Mesendoderm (in vitro differentiated cells): ENCODE measurements around the gene SLC2A4. TPM values are rescaled to one million over a fixed set of nuclear protein-coding genes. Genes with fewer than 3 reads are reported as not detected.
A peak's percentile ranks its signal among the peaks of the same experiment; 100 is the strongest.

Experiments
- DNase-seq: peaks from one replicate; pipeline ENCODE4 v3.0.0; 2013
- H2AK5ac ChIP-seq: 2 replicates; pipeline ENCODE4 v1.6.1; 2013; ENCODE audit warnings: low read length, inconsistent platforms
- H2BK120ac ChIP-seq: 2 replicates; pipeline ENCODE4 v1.6.1; 2013; ENCODE audit warnings: low read depth, mild to moderate bottlenecking, low read length, moderate library complexity, mixed read lengths
- H2BK15ac ChIP-seq: replicated peaks from 2 replicates; pipeline ENCODE4 v1.6.1; 2013; ENCODE audit warnings: low read depth, mild to moderate bottlenecking, moderate library complexity
- H2BK5ac ChIP-seq: 2 replicates; pipeline ENCODE4 v1.6.1; 2013; ENCODE audit warnings: low read length, inconsistent platforms
- H3K18ac ChIP-seq: 2 replicates; pipeline ENCODE4 v1.6.1; 2013; ENCODE audit warnings: mild to moderate bottlenecking, low read length, mixed read lengths
- H3K23ac ChIP-seq: one replicate; pipeline ENCODE4 v1.6.1; 2013; ENCODE audit warnings: low read length
- H3K27ac ChIP-seq: 2 replicates; pipeline ENCODE4 v1.5.1; 2013; ENCODE audit warnings: low read depth, mild to moderate bottlenecking, inconsistent platforms, low read length, moderate library complexity
- H3K27me3 ChIP-seq: 2 replicates; pipeline ENCODE4 v1.6.1; 2013; ENCODE audit warnings: low read length, control low read depth, mild to moderate bottlenecking, inconsistent platforms; ENCODE audit not compliant: insufficient read depth, poor library complexity
- H3K36me3 ChIP-seq: 2 replicates; pipeline ENCODE4 v1.6.1; 2013; ENCODE audit warnings: low read length, inconsistent platforms; ENCODE audit not compliant: control insufficient read depth, insufficient read depth
- H3K4ac ChIP-seq: one replicate; pipeline ENCODE4 v1.6.1; 2013; ENCODE audit warnings: low read depth, mild to moderate bottlenecking, low read length, moderate library complexity
- H3K4me1 ChIP-seq: 2 replicates; pipeline ENCODE4 v1.6.1; 2013; ENCODE audit warnings: low read depth, low read length, inconsistent platforms; ENCODE audit not compliant: control insufficient read depth
- H3K4me2 ChIP-seq: 2 replicates; pipeline ENCODE4 v1.6.1; 2013; ENCODE audit warnings: low read length
- H3K4me3 ChIP-seq: 2 replicates; pipeline ENCODE4 v1.5.1; 2013; ENCODE audit warnings: mild to moderate bottlenecking, low read length
- H3K56ac ChIP-seq: one replicate; pipeline ENCODE4 v1.6.1; 2013; ENCODE audit warnings: low read length
- H3K79me1 ChIP-seq: 2 replicates; pipeline ENCODE4 v1.6.1; 2013; ENCODE audit warnings: low read length, inconsistent platforms
- H3K79me2 ChIP-seq: 2 replicates; pipeline ENCODE4 v1.6.1; 2013; ENCODE audit warnings: mild to moderate bottlenecking, low read length; ENCODE audit not compliant: control insufficient read depth, insufficient read depth
- H3K9ac ChIP-seq: 2 replicates; pipeline ENCODE4 v1.6.1; 2013; ENCODE audit warnings: low read length, inconsistent platforms
- H4K5ac ChIP-seq: one replicate; pipeline ENCODE4 v1.6.1; 2013; ENCODE audit warnings: low read length
- H4K8ac ChIP-seq: one replicate; pipeline ENCODE4 v1.6.1; 2013; ENCODE audit warnings: low read depth, mild to moderate bottlenecking, control low read depth, low read length, moderate library complexity
- WGBS: extraction: QIAGEN DNeasy Blood & Tissue Kit; methylation state at CpG from one replicate; pipeline ENCODE4 v1.1.7; 2013; ENCODE audit warnings: low lambda C conversion rate, missing lambda C conversion rate; ENCODE audit not compliant: insufficient coverage; ENCODE audit errors: extremely low coverage; 5-methylcytosine and 5-hydroxymethylcytosine counted together
- polyA plus RNA-seq, 2 experiments: library from polyadenylated mRNA; stranded (reverse); fragments of 200-250 nt; gene quantifications; one replicate each; pipeline ENCODE4 v1.2.3, GENCODE V29; 2013

SLC2A4 gene
- 1.0 TPM for polyA plus RNA-seq (2013, experiment 1 of 2)
- 1.0 TPM for polyA plus RNA-seq (2013, experiment 2 of 2)

DNA sequence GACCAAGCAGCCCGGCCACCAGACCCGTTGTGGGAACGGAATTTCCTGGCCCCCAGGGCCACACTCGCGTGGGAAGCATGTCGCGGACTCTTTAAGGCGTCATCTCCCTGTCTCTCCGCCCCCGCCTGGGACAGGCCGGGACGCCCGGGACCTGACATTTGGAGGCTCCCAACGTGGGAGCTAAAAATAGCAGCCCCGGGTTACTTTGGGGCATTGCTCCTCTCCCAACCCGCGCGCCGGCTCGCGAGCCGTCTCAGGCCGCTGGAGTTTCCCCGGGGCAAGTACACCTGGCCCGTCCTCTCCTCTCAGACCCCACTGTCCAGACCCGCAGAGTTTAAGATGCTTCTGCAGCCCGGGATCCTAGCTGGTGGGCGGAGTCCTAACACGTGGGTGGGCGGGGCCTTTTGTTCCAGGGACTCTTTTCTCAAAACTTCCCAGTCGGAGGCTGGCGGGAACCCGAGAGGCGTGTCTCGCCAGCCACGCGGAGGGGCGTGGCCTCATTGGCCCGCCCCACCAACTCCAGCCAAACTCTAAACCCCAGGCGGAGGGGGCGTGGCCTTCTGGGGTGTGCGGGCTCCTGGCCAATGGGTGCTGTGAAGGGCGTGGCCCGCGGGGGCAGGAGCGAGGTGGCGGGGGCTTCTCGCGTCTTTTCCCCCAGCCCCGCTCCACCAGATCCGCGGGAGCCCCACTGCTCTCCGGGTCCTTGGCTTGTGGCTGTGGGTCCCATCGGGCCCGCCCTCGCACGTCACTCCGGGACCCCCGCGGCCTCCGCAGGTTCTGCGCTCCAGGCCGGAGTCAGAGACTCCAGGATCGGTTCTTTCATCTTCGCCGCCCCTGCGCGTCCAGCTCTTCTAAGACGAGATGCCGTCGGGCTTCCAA is at the start of gene SLC2A4:
SLC2A4 (plus strand) TSS at position 645 of the 879 bp plus-strand sequence; CDS start at position 862, 217 bp downstream.
- peak; percentile 99 for DNase-seq
- no CpG with 5 or more reads among the region's 71 CpGs for WGBS
- Histone ChIP-seq H4K5ac (no peak within 1 kb of the TSS), H3K27ac (no peak within 1 kb of the TSS), H2BK120ac (no peak within 1 kb of the TSS), H3K4me2 (peak within 1 kb of the TSS; percentile 70), H2BK15ac (no peak within 1 kb of the TSS), H3K79me1 (no peaks in the 10 kb centered on the region), H2AK5ac (no peak within 1 kb of the TSS), H3K18ac (no peak within 1 kb of the TSS), H3K4me1 (no peaks in the 10 kb centered on the region), H3K36me3 (no peaks in the 10 kb centered on the region), H3K9ac (peak within 1 kb of the TSS; percentile 61), H3K23ac (no peak within 1 kb of the TSS), H2BK5ac (no peak within 1 kb of the TSS), H3K4ac (no peak within 1 kb of the TSS), H3K79me2 (no peaks in the 10 kb centered on the region), H3K4me3 (peak within 1 kb of the TSS; percentile 46), H3K56ac (peak within 1 kb of the TSS; percentile 67), H4K8ac (no peak within 1 kb of the TSS), H3K27me3 (no peaks in the 10 kb centered on the region)

GRCh38 chr17:7232114-7232513 is 49.4 kb upstream of the SLC2A4 start:
- Histone ChIP-seq H2AK5ac (no peak overlapping the region), H3K4me1 (peaks cover 7% of the 10 kb centered on the region), H3K27ac (no peak overlapping the region), H3K79me2 (peaks cover 38% of the 10 kb centered on the region), H4K8ac (no peak overlapping the region), H2BK120ac (no peak overlapping the region), H4K5ac (no peak overlapping the region), H3K79me1 (peaks cover 25% of the 10 kb centered on the region), H2BK5ac (no peak overlapping the region), H3K36me3 (peaks cover 22% of the 10 kb centered on the region), H3K18ac (no peak overlapping the region), H3K9ac (peak overlapping the region; percentile 17), H3K4me3 (no peak overlapping the region), H3K27me3 (no peaks in the 10 kb centered on the region), H3K23ac (no peak overlapping the region), H3K4ac (no peak overlapping the region), H3K4me2 (peak overlapping the region; percentile 6), H2BK15ac (no peak overlapping the region), H3K56ac (peak overlapping the region; percentile 17)
- WGBS = no CpG with 5 or more reads among the region's 5 CpGs
- no peak for DNase-seq

- Histone ChIP-seq H4K5ac (no peak overlapping the region), H3K4me1 (peaks cover 10% of the 10 kb centered on the region), H3K4me2 (peak overlapping the region; percentile 70), H3K79me1 (peaks cover 23% of the 10 kb centered on the region), H2AK5ac (no peak overlapping the region), H3K36me3 (peaks cover 17% of the 10 kb centered on the region), H3K56ac (peak overlapping the region; percentile 96), H2BK120ac (no peak overlapping the region), H4K8ac (no peak overlapping the region), H3K27ac (peak overlapping the region; percentile 77), H3K79me2 (peaks cover 46% of the 10 kb centered on the region), H3K23ac (no peak overlapping the region), H3K18ac (peak overlapping the region; percentile 62), H3K9ac (peak overlapping the region; percentile 89), H2BK15ac (no peak overlapping the region), H3K4me3 (peak overlapping the region; percentile 88), H3K27me3 (no peaks in the 10 kb centered on the region), H2BK5ac (no peak overlapping the region), H3K4ac (peak overlapping the region; percentile 82)
- WGBS = no CpG with 5 or more reads among the region's 9 CpGs
- no peak for DNase-seq
Observed at GRCh38 chr17:7233701-7234082, 47.8 kb upstream of the SLC2A4 start.

- Histone ChIP-seq H3K36me3 (peaks cover 14% of the 10 kb centered on the region), H2AK5ac (no peak within 1 kb of the TSS), H3K27ac (peak within 1 kb of the TSS; percentile 77), H3K56ac (peak within 1 kb of the TSS; percentile 96), H2BK15ac (no peak within 1 kb of the TSS), H3K79me2 (peaks cover 52% of the 10 kb centered on the region), H4K8ac (no peak within 1 kb of the TSS), H2BK120ac (no peak within 1 kb of the TSS), H3K79me1 (peaks cover 23% of the 10 kb centered on the region), H3K4ac (peak within 1 kb of the TSS; percentile 82), H3K27me3 (no peaks in the 10 kb centered on the region), H3K4me1 (peaks cover 10% of the 10 kb centered on the region), H3K9ac (peak within 1 kb of the TSS; percentile 89), H3K4me3 (peak within 1 kb of the TSS; percentile 88), H3K23ac (no peak within 1 kb of the TSS), H3K4me2 (peak within 1 kb of the TSS; percentile 70), H2BK5ac (peak within 1 kb of the TSS; percentile 47), H3K18ac (peak within 1 kb of the TSS; percentile 62), H4K5ac (no peak within 1 kb of the TSS)
- peak; percentile 97 for DNase-seq
- no CpG with 5 or more reads among the region's 72 CpGs for WGBS
Observed at GRCh38 chr17:7234083-7234951, 47.2 kb upstream of the SLC2A4 start, which contains the start of gene DVL2. Gene DVL2 (minus strand): TSS chr17:7234517. CDS start chr17:7234262, 255 bp downstream.

DNA sequence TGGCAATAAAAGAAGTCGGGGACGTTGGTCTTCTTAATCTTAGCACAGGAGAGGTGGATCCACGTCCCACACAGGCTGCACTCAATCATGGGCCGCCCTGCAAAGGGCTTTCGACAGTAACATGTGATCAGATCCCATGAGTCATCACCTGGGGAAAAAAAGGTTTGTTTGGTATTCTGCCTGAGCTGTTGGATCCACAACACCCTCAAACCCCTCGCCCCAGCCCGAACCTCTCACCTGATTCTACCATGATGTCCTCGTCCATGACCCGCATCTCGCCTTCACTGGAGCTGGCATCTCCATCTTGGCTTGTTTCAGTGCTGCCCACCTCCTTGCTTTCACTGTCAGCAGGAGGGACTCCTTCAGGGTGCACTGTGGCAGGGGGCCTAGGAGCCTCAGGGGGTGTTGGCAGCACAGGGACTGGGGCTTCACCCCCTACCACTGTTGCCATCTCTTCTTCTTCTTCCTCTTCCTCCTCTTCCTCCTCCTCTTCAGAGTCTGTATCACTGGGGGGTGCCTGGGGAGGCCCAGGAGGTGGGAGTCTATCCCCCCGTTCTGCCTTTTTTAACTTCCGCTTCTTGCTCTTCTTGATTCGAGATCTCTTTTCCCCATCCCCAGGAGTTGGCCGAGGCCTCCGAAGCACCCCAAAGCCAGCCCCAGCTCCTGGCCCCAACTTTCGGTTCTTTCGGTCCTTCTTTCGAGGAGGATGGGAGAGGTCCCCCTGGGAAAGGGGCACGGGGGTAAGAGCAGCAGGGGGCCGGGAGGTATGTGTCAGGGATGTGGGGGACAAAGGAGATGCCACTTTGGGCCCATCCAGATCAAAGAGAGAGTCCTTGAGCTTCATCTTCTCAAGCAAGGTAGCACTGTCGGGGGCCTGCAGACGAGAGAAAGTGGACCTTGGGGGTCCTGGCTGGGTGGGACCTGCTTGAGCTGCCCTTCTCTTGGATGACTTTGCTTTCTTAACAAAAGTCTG is 45.5 kb upstream of the SLC2A4 start:
- Histone ChIP-seq H3K4me1 (peaks cover 12% of the 10 kb centered on the region), H3K27ac (no peak overlapping the region), H3K79me2 (peaks cover 58% of the 10 kb centered on the region), H2AK5ac (no peak overlapping the region), H2BK120ac (no peak overlapping the region), H3K23ac (no peak overlapping the region), H3K4me3 (no peak overlapping the region), H2BK15ac (no peak overlapping the region), H3K56ac (no peak overlapping the region), H4K5ac (no peak overlapping the region), H3K9ac (no peak overlapping the region), H3K79me1 (peaks cover 21% of the 10 kb centered on the region), H4K8ac (no peak overlapping the region), H3K4me2 (no peak overlapping the region), H2BK5ac (no peak overlapping the region), H3K27me3 (no peaks in the 10 kb centered on the region), H3K36me3 (peaks cover 17% of the 10 kb centered on the region), H3K18ac (no peak overlapping the region), H3K4ac (no peak overlapping the region)
- DNase-seq = no peak
- no CpG with 5 or more reads among the region's 22 CpGs for WGBS
